Measurements from ENCODE around the gene VCPKMT.

- TF ChIP-seq POLR2AphosphoS5 (IDR thresholded peaks at IDR 0.05) (no peak), EZH2 (IDR thresholded peaks at IDR 0.05; ENCODE audit: borderline replicate concordance, insufficient read depth, low read length, poor library complexity, severe bottlenecking) (no peak), CTCF (IDR thresholded peaks at IDR 0.05; ENCODE audit: poor library complexity, severe bottlenecking) (no peak)
Measured at GRCh38 chr14:50101417-50101816, 15.0 kb downstream of the VCPKMT start.
